Endometrial microvascular endothelial cells (primary cell): ENCODE measurements around the gene RABGAP1L. TPM values are rescaled to one million over a fixed set of nuclear protein-coding genes. Genes with fewer than 3 reads are reported as not detected.
"Not testable (repeated sequence)": the region's sequence is repeated elsewhere in the genome, so short reads cannot be mapped to it uniquely, and the experiment has no call there.

ENCODE experiments used
- in situ Hi-C: cut with HindIII; loops from 2 replicates; pipeline ENCODE4 v1.10.0; 2017; ENCODE audit warnings: low sequenced_read_pairs, low pct_unique_long_range_greater_than_20kb; ENCODE audit errors: inconsistent ontology term
- total RNA-seq: library from RNA; depleted of rRNA; stranded (reverse); fragments of >200 nt; gene quantifications from one replicate; pipeline ENCODE4 v1.2.3, GENCODE V29; 2015; ENCODE audit errors: inconsistent ontology term

RABGAP1L gene
- total RNA-seq, 1 donor from 2014 or later = 15.5 TPM

- in situ Hi-C loops = no loop called here
These were observed 542.2 kb downstream of the RABGAP1L start for GRCh38 chr1:174701565-174701964.

- in situ Hi-C loops = no loop called here
These were observed 542.7 kb downstream of the RABGAP1L start for GRCh38 chr1:174702011-174702410.

GRCh38 chr1:174703309-174703708 is 544.0 kb downstream of the RABGAP1L start:
- in situ Hi-C loops = no loop called here

- in situ Hi-C loops = no loop called here
These were observed 545.0 kb downstream of the RABGAP1L start for GRCh38 chr1:174704300-174704699.

- in situ Hi-C loops = no loop called here
These were observed 551.8 kb downstream of the RABGAP1L start for GRCh38 chr1:174710868-174711845.

- in situ Hi-C loops = not testable (repeated sequence)
These were observed 552.5 kb downstream of the RABGAP1L start for GRCh38 chr1:174711848-174712247.

- in situ Hi-C loops = no loop called here
These were observed 553.2 kb downstream of the RABGAP1L start for GRCh38 chr1:174712541-174712940.

- in situ Hi-C loops = no loop called here
These were observed 554.5 kb downstream of the RABGAP1L start for GRCh38 chr1:174713796-174714195.

- in situ Hi-C loops = no loop called here
These were observed 559.9 kb downstream of the RABGAP1L start for GRCh38 chr1:174719194-174719593.

- in situ Hi-C loops = no loop called here
These were observed 561.3 kb downstream of the RABGAP1L start for GRCh38 chr1:174720618-174721017.

- in situ Hi-C loops = no loop called here
These were observed 561.9 kb downstream of the RABGAP1L start for GRCh38 chr1:174721246-174721645.

- in situ Hi-C loops = no loop called here
These were observed 564.5 kb downstream of the RABGAP1L start for GRCh38 chr1:174723816-174724215.

- in situ Hi-C loops = no loop called here
These were observed 564.9 kb downstream of the RABGAP1L start for GRCh38 chr1:174724219-174724618.

GRCh38 chr1:174726167-174726879 is 567.0 kb downstream of the RABGAP1L start:
- in situ Hi-C loops = loop anchor here (25.0 kb wide), 1 partner anchor 464 kb away; no protein-coding TSS in a partner anchor

GRCh38 chr1:174726880-174727585 is 567.7 kb downstream of the RABGAP1L start:
- in situ Hi-C loops = loop anchor here (25.0 kb wide), 1 partner anchor 465 kb away; no protein-coding TSS in a partner anchor

GRCh38 chr1:174734270-174734669 is 575.0 kb downstream of the RABGAP1L start:
- in situ Hi-C loops = loop anchor here (25.0 kb wide), 1 partner anchor 472 kb away; no protein-coding TSS in a partner anchor

- in situ Hi-C loops = loop anchor here (25.0 kb wide), 1 partner anchor 475 kb away; no protein-coding TSS in a partner anchor
These were observed 577.5 kb downstream of the RABGAP1L start for GRCh38 chr1:174736831-174737230.

- in situ Hi-C loops = loop anchor here (25.0 kb wide), 1 partner anchor 478 kb away; no protein-coding TSS in a partner anchor
These were observed 581.1 kb downstream of the RABGAP1L start for GRCh38 chr1:174740249-174740968.
